ENCODE measurements around the gene G3BP1.

GRCh38 chr5:151775025-151775606, 3.4 kb downstream of the G3BP1 start:
- TF ChIP-seq CTCF (conservative IDR thresholded peaks at IDR 0.05; ENCODE audit: low read length) = no peak
- no peak for TF ChIP-seq EZH2phosphoT487 (IDR thresholded peaks at IDR 0.05; ENCODE audit: borderline replicate concordance)

Data from Loucy (cell line).